GM12878 (cell line): ENCODE measurements around the gene CCDC187. TPM values are rescaled to one million over a fixed set of nuclear protein-coding genes. Genes with fewer than 3 reads are reported as not detected.

ENCODE experiments used
- ATAC-seq: fragments of 200-7000 bp; cut with Tn5 transposase; 3 replicates; pipeline ENCODE4 v1.9.1; 2020; ENCODE audit warnings: mild to moderate bottlenecking, moderate library complexity
- BruUV-seq: library from RNA; stranded (reverse); fragments of 400-500 nt; replicated peaks from 2 replicates; lab custom pipeline; 2021; lab: Mats Ljungman, UMichigan
- CTCF ChIA-PET: fragments of 300-600 bp; sonication (Branson Sonifier 250); formaldehyde crosslinking; extraction: SDS; loops from one replicate; lab custom pipeline; 2021; ENCODE audit warnings: inconsistent platforms; lab: Yijun Ruan, JAX
- POLR2A ChIA-PET: fragments of 350-600 bp; formaldehyde crosslinking; extraction: SDS; loops from one replicate; lab custom pipeline; 2021; ENCODE audit warnings: inconsistent platforms; lab: Charles Lee
- RAD21 ChIA-PET: fragments of 300-600 bp; sonication (Branson Sonifier 250); formaldehyde crosslinking; loops from one replicate; lab custom pipeline; 2023; ENCODE audit warnings: antibody characterized with exemption; ENCODE audit not compliant: unreplicated experiment; lab: Charles Lee
- SMC1A ChIA-PET: fragments of 300-600 bp; sonication (Branson Sonifier 250); formaldehyde crosslinking; loops from one replicate; lab custom pipeline; 2023; ENCODE audit not compliant: unreplicated experiment, uncharacterized antibody; lab: Charles Lee
- DNase-seq: peaks from one replicate; pipeline ENCODE4 v3.0.0-alpha.2; 2011; ENCODE audit warnings: low read depth, low spot score
- FAIRE-seq: peaks from 3 replicates; lab custom pipeline; 2011; peaks lifted over from hg19 to GRCh38; lab: Jason Lieb, UNC
- H2AFZ ChIP-seq: 2 replicates; pipeline ENCODE4 v1.6.0; 2011; ENCODE audit warnings: low read depth, low read length, control low read depth; ENCODE audit not compliant: control insufficient read depth
- H3K27ac ChIP-seq: 2 replicates; pipeline ENCODE4 v1.5.1; 2011; ENCODE audit warnings: control low read depth; ENCODE audit not compliant: control insufficient read depth, insufficient read depth
- H3K27me3 ChIP-seq, 2 experiments: replicated peaks in 1 of 2; 2 replicates each; pipeline versions ENCODE4 v1.6.0 to v1.6.1; 2011; ENCODE audit warnings: low read length in 1 of 2; ENCODE audit not compliant: control insufficient read depth in 2 of 2, insufficient read depth in 2 of 2
- H3K36me3 ChIP-seq, 2 experiments: 2 replicates each; pipeline ENCODE4 v1.5.1; 2011; ENCODE audit warnings: low read length in 1 of 2; ENCODE audit not compliant: control insufficient read depth in 2 of 2, insufficient read depth in 2 of 2
- H3K4me1 ChIP-seq: 2 replicates; pipeline ENCODE4 v1.6.1; 2011; ENCODE audit warnings: mild to moderate bottlenecking, low read length, moderate library complexity, mixed read lengths; ENCODE audit not compliant: control insufficient read depth, insufficient read depth
- H3K4me2 ChIP-seq: 2 replicates; pipeline ENCODE4 v1.6.0; 2011; ENCODE audit warnings: control low read depth; ENCODE audit not compliant: control insufficient read depth, insufficient read depth
- H3K4me3 ChIP-seq: fragments of 200-600 bp; sonication (generic); 2 replicates; pipeline ENCODE4 v1.5.1; 2016
- H3K79me2 ChIP-seq: 2 replicates; pipeline ENCODE4 v1.6.0; 2011; ENCODE audit warnings: low read length; ENCODE audit not compliant: control insufficient read depth, insufficient read depth
- H3K9ac ChIP-seq: 2 replicates; pipeline ENCODE4 v1.8.0; 2011; ENCODE audit warnings: low read length, control low read depth, mixed read lengths; ENCODE audit not compliant: control insufficient read depth, insufficient read depth
- H3K9me3 ChIP-seq: replicated peaks from 3 replicates; pipeline ENCODE4 v1.5.1; 2011; ENCODE audit warnings: mild to moderate bottlenecking, low read length; ENCODE audit not compliant: control insufficient read depth, insufficient read depth
- H4K20me1 ChIP-seq: 2 replicates; pipeline ENCODE4 v1.6.0; 2011; ENCODE audit not compliant: control insufficient read depth, insufficient read depth
- EGR1 ChIP-seq, 2 experiments: IDR thresholded peaks; 1 replicate in 1 of 2; 2 replicates in 1 of 2; pipeline ENCODE4 v1.6.1; 2011 to 2012; ENCODE audit warnings: low read depth in 2 of 2, low read length in 2 of 2, borderline replicate concordance in 1 of 2, mild to moderate bottlenecking in 1 of 2, moderate library complexity in 1 of 2
- POLR2A ChIP-seq: IDR thresholded peaks from 2 replicates; pipeline ENCODE4 v1.6.1; 2011; ENCODE audit warnings: low read depth, mild to moderate bottlenecking, low read length
- RELA ChIP-seq: fragments of 450-650 bp; IDR thresholded peaks from 2 replicates; pipeline ENCODE4 v1.8.0; 2014; ENCODE audit warnings: borderline replicate concordance; ENCODE audit not compliant: partially characterized antibody
- YY1 ChIP-seq: IDR thresholded peaks from 2 replicates; pipeline ENCODE4 v1.6.1; 2011; ENCODE audit warnings: low read depth, mild to moderate bottlenecking, low read length
- WGBS: methylation state at CpG from one replicate; pipeline ENCODE4 v1.1.6; 2016; ENCODE audit warnings: low lambda C conversion rate; ENCODE audit not compliant: insufficient replicate concordance, insufficient coverage; ENCODE audit errors: missing lambda C conversion rate; 5-methylcytosine and 5-hydroxymethylcytosine counted together
- in situ Hi-C: fragments of 300-500 bp; cut with MboI; formaldehyde crosslinking; loops from 9 replicates; pipeline ENCODE4 v1.14.3; 2018; ENCODE audit warnings: mixed read lengths
- intact Hi-C: fragments of 100-400 bp; cut with micrococcal nuclease; formaldehyde crosslinking; loops from one replicate; pipeline ENCODE4 v1.14.2; 2022; ENCODE audit not compliant: unreplicated experiment
- polyA plus RNA-seq, 11 experiments: library from polyadenylated mRNA; depleted of rRNA in 4 of 11; unstranded in 6 of 11; stranded (reverse) in 5 of 11; fragments of >200 nt; fragmentation: Nextera tagmentation in 4 of 11; fragmentation: Illumina TruSeq in 1 of 11; extraction: Ambion mirVana in 4 of 11; extraction: Trizol in 1 of 11; gene quantifications; 1 replicate in 1 of 11; 2 replicates in 10 of 11; pipeline versions ENCODE4 v1.2.1 to v1.2.3, GENCODE V29; 2011 to 2016; ENCODE audit warnings: inconsistent platforms in 2 of 11, missing spikeins in 2 of 11, low read depth in 1 of 11
- total RNA-seq, 4 experiments: library from RNA; depleted of rRNA in 3 of 4; stranded (reverse); fragments of >200 nt in 3 of 4; fragmentation: Illumina TruSeq in 1 of 4; extraction: Trizol in 1 of 4; gene quantifications; 2 replicates each; pipeline versions ENCODE4 v1.2.1 to v1.2.3, GENCODE V29; 2013 to 2021
- TF ChIP-seq, protein P1 (sequence below): fragments of 150-350 bp; IDR thresholded peaks from 2 replicates; pipeline ENCODE4 v1.6.1; 2016; ENCODE audit warnings: low read depth, low read length
- TF ChIP-seq, protein P2 (sequence below): IDR thresholded peaks from 2 replicates; pipeline ENCODE4 v1.6.1; 2011; ENCODE audit warnings: low read depth, low read length, improper control_type of control experiment, borderline replicate concordance
- TF ChIP-seq, protein P3 (sequence below): fragments of 450-650 bp; IDR thresholded peaks from 2 replicates; pipeline ENCODE4 v1.6.1; 2017; ENCODE audit warnings: borderline replicate concordance

The CCDC187 gene
- total and polyA plus RNA-seq, 10 of the 15 experiments (the other 5 are each of a cell fraction or from before 2014, with no cell fraction given): 0.04 to 0.23 (median 0.04) TPM; not detected in 7

DNA sequence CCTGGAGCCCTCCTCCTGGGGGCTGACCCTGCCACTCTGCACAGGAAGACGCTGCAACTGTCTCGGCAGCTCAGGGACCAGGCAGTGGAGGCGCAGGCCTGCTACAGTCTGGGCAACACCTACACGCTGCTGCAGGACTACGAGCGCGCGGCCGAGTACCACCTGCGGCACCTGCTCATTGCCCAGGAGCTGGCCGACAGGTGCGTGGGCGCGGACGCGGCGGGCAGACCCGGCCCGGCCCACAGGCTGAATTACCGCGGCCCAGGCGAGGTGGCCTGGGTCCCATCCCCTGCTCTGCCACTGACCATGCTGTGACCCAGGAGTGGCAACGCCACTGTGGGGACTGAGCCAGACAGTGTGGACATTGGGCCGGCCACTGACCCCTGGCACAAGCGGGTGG, 34.6 kb upstream of the CCDC187 start (continued):
- TF ChIP-seq, protein P1, sequence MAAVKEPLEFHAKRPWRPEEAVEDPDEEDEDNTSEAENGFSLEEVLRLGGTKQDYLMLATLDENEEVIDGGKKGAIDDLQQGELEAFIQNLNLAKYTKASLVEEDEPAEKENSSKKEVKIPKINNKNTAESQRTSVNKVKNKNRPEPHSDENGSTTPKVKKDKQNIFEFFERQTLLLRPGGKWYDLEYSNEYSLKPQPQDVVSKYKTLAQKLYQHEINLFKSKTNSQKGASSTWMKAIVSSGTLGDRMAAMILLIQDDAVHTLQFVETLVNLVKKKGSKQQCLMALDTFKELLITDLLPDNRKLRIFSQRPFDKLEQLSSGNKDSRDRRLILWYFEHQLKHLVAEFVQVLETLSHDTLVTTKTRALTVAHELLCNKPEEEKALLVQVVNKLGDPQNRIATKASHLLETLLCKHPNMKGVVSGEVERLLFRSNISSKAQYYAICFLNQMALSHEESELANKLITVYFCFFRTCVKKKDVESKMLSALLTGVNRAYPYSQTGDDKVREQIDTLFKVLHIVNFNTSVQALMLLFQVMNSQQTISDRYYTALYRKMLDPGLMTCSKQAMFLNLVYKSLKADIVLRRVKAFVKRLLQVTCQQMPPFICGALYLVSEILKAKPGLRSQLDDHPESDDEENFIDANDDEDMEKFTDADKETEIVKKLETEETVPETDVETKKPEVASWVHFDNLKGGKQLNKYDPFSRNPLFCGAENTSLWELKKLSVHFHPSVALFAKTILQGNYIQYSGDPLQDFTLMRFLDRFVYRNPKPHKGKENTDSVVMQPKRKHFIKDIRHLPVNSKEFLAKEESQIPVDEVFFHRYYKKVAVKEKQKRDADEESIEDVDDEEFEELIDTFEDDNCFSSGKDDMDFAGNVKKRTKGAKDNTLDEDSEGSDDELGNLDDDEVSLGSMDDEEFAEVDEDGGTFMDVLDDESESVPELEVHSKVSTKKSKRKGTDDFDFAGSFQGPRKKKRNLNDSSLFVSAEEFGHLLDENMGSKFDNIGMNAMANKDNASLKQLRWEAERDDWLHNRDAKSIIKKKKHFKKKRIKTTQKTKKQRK: no peak
- TF ChIP-seq YY1: no peak
- TF ChIP-seq, protein P2, sequence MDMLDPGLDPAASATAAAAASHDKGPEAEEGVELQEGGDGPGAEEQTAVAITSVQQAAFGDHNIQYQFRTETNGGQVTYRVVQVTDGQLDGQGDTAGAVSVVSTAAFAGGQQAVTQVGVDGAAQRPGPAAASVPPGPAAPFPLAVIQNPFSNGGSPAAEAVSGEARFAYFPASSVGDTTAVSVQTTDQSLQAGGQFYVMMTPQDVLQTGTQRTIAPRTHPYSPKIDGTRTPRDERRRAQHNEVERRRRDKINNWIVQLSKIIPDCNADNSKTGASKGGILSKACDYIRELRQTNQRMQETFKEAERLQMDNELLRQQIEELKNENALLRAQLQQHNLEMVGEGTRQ: no peak

DNA sequence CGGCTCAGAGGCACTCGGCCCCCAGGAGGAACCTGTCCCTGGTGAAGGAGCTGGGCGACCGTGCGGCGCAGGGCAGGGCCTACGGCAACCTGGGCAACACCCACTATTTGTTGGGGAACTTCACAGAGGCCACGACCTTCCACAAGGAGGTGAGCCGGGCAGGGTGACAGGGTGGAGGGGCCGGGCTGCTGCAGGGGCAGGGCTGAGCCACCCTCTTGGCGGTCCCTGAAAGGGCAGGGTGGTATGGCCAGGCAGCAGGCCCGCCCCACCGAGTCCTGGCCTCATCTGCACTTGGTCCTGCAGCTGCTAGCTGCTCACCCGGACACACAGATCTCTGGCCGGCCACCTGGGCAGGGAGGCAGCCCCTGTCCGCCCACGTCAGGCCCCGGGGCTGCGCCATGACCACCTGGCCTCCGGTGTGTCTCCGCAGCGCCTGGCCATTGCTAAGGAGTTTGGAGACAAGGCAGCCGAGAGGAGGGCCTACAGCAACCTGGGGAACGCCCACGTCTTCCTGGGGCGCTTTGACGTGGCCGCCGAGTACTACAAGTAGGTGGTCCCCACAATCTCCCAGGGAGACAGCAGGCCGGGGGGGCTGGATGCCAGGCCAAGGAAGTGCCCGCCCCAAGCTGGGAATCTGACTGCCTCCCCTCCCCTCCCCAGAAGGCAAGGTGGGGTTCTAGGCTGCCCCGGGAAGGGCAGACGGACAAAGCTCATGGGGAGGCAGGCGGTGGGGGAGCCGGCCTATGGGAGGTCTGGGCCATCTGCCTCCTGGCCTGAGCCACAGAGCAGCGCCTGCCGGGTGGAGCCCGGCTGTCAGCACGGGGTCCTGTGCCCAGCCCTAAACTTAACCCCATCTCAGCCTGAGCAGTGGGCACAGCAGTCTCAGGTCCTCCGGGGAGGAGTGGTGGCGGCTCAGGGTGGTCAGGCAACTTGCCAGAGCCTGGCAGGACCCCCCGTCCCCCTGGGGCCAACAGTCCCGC, 33.8 kb upstream of the CCDC187 start:
- no TSS peak for BruUV-seq
- no peaks in the 10 kb centered on the region for H3K79me2 ChIP-seq
- CTCF ChIA-PET: interaction anchor here (1.1 to 2.0 kb wide), 2 partner anchors 15 to 63 kb away, joined by 3 to 8 read pairs; no protein-coding TSS in a partner anchor
- TF ChIP-seq EGR1 (IDR thresholded peaks at IDR 0.05; ENCODE audit: borderline replicate concordance in 1 of 2, low read depth in 2 of 2, low read length in 2 of 2) (0 out of 3 replicates have a peak, but pooled peaks of 1 of the 2 experiments have one; percentile 3), POLR2A (no peak), RELA (no peak)
- TF ChIP-seq, protein P3, sequence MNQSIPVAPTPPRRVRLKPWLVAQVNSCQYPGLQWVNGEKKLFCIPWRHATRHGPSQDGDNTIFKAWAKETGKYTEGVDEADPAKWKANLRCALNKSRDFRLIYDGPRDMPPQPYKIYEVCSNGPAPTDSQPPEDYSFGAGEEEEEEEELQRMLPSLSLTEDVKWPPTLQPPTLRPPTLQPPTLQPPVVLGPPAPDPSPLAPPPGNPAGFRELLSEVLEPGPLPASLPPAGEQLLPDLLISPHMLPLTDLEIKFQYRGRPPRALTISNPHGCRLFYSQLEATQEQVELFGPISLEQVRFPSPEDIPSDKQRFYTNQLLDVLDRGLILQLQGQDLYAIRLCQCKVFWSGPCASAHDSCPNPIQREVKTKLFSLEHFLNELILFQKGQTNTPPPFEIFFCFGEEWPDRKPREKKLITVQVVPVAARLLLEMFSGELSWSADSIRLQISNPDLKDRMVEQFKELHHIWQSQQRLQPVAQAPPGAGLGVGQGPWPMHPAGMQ: no peak
- TF ChIP-seq, all 136 proteins: peak for 1
- Histone ChIP-seq H3K9me3 (no peaks in the 10 kb centered on the region), H3K36me3 (no peaks in the 10 kb centered on the region), H3K4me3 (no peak overlapping the region), H3K4me1 (no peaks in the 10 kb centered on the region), H3K27ac (no peak overlapping the region), H3K4me2 (no peak overlapping the region), H3K27me3 (no peaks in the 10 kb centered on the region), H2AFZ (no peak overlapping the region), H3K9ac (no peak overlapping the region), H4K20me1 (no peaks in the 10 kb centered on the region)
- RAD21 ChIA-PET: interaction anchor here (1.0 kb wide), 1 partner anchor 25 kb away, joined by 3 read pairs; no protein-coding TSS in a partner anchor
- ATAC-seq (no peak), FAIRE-seq (no peak), DNase-seq (no peak)
- 32% methylated on average over 41 of the region's 43 CpGs for WGBS
- intact Hi-C loops (no loop called here), in situ Hi-C loops (loop anchor here (5.0 kb wide), 1 partner anchor 60 kb away; no protein-coding TSS in a partner anchor)
- SMC1A ChIA-PET: no interaction called here
- POLR2A ChIA-PET: interaction anchor here (0.6 kb wide), 1 partner anchor 286 kb away, joined by 3 read pairs; no protein-coding TSS in a partner anchor
